Measurements from ENCODE around the gene RELT. TPM values are rescaled to one million over a fixed set of nuclear protein-coding genes. Genes with fewer than 3 reads are reported as not detected.
A peak's percentile ranks its signal among the peaks of the same experiment; 100 is the strongest.

Gene RELT
- total RNA-seq, 1 donor from 2014 or later = 5.2 TPM

DNA sequence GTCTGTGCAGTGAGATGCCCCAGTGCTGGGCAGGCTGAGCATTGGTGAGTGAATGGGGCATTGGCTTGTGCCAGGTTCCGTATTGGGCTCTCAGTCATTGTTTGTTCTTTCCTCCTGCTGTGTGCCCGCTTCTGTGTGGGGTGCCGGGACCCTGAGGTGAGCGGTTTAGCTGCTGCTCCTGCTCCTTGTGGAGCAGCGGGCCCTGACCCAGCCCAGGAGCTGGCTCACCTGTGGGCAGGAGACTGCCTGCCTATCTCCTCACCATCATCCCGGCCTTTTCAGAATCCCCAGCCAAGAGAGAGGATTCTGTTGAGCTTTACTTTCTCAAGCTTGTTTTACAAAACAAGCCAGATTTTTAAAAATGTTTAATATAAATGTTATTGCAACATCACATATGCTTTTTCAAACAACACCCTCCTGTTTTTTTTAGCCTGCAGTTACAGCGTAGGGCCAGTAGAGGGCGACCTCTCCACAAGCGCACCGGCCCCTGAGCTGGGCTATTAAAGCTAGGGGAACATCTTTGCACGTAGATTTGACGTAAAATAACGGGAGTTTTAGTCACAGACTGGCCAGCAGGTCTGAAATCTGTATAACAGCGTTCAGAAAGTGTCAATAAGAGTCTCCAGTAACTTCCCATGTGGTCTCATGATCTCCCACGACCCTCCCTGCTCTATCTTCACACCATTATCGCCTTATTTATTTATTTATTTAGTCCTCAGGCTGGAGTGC, 25.1 kb upstream of the RELT start:
- Histone ChIP-seq H3K36me3 (ENCODE audit: insufficient read depth, low read length) (peaks cover 10% of the 10 kb centered on the region), H3K9me3 (ENCODE audit: insufficient read depth, low read depth, low read length) (no peaks in the 10 kb centered on the region), H3K27me3 (ENCODE audit: insufficient read depth, low read length) (no peaks in the 10 kb centered on the region), H3K4me2 (ENCODE audit: low read length) (no peak overlapping the region), H3K27ac (ENCODE audit: low read depth, low read length) (no peak overlapping the region), H3K79me2 (ENCODE audit: insufficient read depth, low read length) (peaks cover 32% of the 10 kb centered on the region), H3K4me1 (ENCODE audit: insufficient read depth, low read length) (no peaks in the 10 kb centered on the region), H2AFZ (ENCODE audit: low read depth, low read length) (no peak overlapping the region), H3K4me3 (ENCODE audit: insufficient read depth, low read depth, low read length) (no peak overlapping the region), H4K20me1 (ENCODE audit: insufficient read depth, low read length) (peaks cover 76% of the 10 kb centered on the region), H3K9ac (ENCODE audit: low read length) (no peak overlapping the region)
- no peaks in the 10 kb centered on the region for H3K27me3 Mint-ChIP-seq (ENCODE audit: low read depth, unreplicated experiment)
- DNase-seq (ENCODE audit: low read depth) = peak; percentile 37
- no peak for FAIRE-seq
- H3K4me3 Mint-ChIP-seq (ENCODE audit: unreplicated experiment) = no peak overlapping the region
- no peak overlapping the region for H3K27ac Mint-ChIP-seq (ENCODE audit: unreplicated experiment)
- TF ChIP-seq, protein P1, sequence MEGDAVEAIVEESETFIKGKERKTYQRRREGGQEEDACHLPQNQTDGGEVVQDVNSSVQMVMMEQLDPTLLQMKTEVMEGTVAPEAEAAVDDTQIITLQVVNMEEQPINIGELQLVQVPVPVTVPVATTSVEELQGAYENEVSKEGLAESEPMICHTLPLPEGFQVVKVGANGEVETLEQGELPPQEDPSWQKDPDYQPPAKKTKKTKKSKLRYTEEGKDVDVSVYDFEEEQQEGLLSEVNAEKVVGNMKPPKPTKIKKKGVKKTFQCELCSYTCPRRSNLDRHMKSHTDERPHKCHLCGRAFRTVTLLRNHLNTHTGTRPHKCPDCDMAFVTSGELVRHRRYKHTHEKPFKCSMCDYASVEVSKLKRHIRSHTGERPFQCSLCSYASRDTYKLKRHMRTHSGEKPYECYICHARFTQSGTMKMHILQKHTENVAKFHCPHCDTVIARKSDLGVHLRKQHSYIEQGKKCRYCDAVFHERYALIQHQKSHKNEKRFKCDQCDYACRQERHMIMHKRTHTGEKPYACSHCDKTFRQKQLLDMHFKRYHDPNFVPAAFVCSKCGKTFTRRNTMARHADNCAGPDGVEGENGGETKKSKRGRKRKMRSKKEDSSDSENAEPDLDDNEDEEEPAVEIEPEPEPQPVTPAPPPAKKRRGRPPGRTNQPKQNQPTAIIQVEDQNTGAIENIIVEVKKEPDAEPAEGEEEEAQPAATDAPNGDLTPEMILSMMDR (IDR thresholded peaks at IDR 0.05; ENCODE audit: insufficient read depth, low read depth, low read length) = peak; percentile 100
- TF ChIP-seq EZH2 (IDR thresholded peaks at IDR 0.05; ENCODE audit: insufficient read depth, low read length) = no peak
- peaks cover 3% of the 10 kb centered on the region for H3K4me1 Mint-ChIP-seq (ENCODE audit: low read depth, unreplicated experiment)
- no peaks in the 10 kb centered on the region for H3K9me3 Mint-ChIP-seq (ENCODE audit: unreplicated experiment)
- H3K36me3 Mint-ChIP-seq (ENCODE audit: low read depth, unreplicated experiment) = peaks cover 5% of the 10 kb centered on the region

DNA sequence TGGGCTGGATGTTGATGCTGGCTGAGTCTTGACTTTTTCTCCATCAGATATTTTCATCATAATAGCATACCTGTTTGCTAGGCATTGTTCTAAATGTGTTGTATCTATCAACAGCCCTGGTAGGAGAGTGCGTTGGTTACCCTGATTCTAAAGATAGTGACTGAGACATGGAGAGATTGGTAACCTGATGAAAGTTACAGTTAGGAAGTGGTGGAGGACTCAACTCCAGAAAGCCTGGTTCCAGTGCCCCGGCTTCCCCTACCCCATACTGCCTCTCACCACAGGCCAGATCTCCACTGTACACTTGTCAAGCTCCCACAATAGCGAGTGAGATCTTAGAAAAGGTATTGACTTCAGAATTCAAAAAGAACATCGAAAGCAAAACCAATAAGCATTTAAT, 22.8 kb upstream of the RELT start:
- no peak overlapping the region for H2AFZ ChIP-seq (ENCODE audit: low read depth, low read length)
- peaks cover 15% of the 10 kb centered on the region for H3K36me3 Mint-ChIP-seq (ENCODE audit: low read depth, unreplicated experiment)
- H3K4me1 ChIP-seq (ENCODE audit: insufficient read depth, low read length) = no peaks in the 10 kb centered on the region
- DNase-seq (ENCODE audit: low read depth) (no peak), FAIRE-seq (no peak)
- peaks cover 10% of the 10 kb centered on the region for H3K79me2 ChIP-seq (ENCODE audit: insufficient read depth, low read length)
- no peaks in the 10 kb centered on the region for H3K9me3 ChIP-seq (ENCODE audit: insufficient read depth, low read depth, low read length)
- H3K36me3 ChIP-seq (ENCODE audit: insufficient read depth, low read length) = peaks cover 13% of the 10 kb centered on the region
- no peaks in the 10 kb centered on the region for H3K4me1 Mint-ChIP-seq (ENCODE audit: low read depth, unreplicated experiment)
- no peak overlapping the region for H3K9ac ChIP-seq (ENCODE audit: low read length)
- H3K4me3 ChIP-seq (ENCODE audit: insufficient read depth, low read depth, low read length) = no peak overlapping the region
- TF ChIP-seq, protein P1 (IDR thresholded peaks at IDR 0.05; ENCODE audit: insufficient read depth, low read depth, low read length) = no peak
- no peak for TF ChIP-seq EZH2 (IDR thresholded peaks at IDR 0.05; ENCODE audit: insufficient read depth, low read length)
- no peak overlapping the region for H3K27ac Mint-ChIP-seq (ENCODE audit: unreplicated experiment)
- H3K27ac ChIP-seq (ENCODE audit: low read depth, low read length) = no peak overlapping the region
- peaks cover 61% of the 10 kb centered on the region for H4K20me1 ChIP-seq (ENCODE audit: insufficient read depth, low read length)
- no peak overlapping the region for H3K4me3 Mint-ChIP-seq (ENCODE audit: unreplicated experiment)
- no peak overlapping the region for H3K4me2 ChIP-seq (ENCODE audit: low read length)
- no peaks in the 10 kb centered on the region for H3K27me3 ChIP-seq (ENCODE audit: insufficient read depth, low read length)
- H3K27me3 Mint-ChIP-seq (ENCODE audit: low read depth, unreplicated experiment) = no peaks in the 10 kb centered on the region
- H3K9me3 Mint-ChIP-seq (ENCODE audit: unreplicated experiment) = no peaks in the 10 kb centered on the region

DNA sequence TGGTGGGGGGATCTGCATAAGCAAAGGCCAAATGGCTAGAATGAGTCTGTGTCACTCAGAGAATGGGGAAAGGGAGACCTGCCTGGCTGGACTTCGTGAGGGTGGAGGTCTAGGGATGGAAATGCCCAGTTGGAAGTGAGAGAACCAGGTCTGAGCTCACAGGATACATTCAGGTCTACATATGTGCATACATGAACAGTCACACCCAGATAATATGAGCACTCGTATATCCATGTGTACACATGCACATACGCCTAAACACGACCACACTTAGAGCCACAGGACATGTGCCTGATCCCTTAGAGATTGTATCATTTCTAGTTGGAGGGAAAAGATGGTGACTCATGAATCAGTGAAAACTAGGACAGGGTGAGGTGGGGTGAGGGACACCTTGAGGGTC, 21.1 kb upstream of the RELT start:
- Histone ChIP-seq H2AFZ (ENCODE audit: low read depth, low read length) (no peak overlapping the region), H3K9me3 (ENCODE audit: insufficient read depth, low read depth, low read length) (no peaks in the 10 kb centered on the region), H3K9ac (ENCODE audit: low read length) (no peak overlapping the region), H3K27me3 (ENCODE audit: insufficient read depth, low read length) (no peaks in the 10 kb centered on the region), H3K4me2 (ENCODE audit: low read length) (no peak overlapping the region), H3K27ac (ENCODE audit: low read depth, low read length) (no peak overlapping the region), H3K79me2 (ENCODE audit: insufficient read depth, low read length) (peaks cover 9% of the 10 kb centered on the region), H3K36me3 (ENCODE audit: insufficient read depth, low read length) (peaks cover 16% of the 10 kb centered on the region), H3K4me1 (ENCODE audit: insufficient read depth, low read length) (no peaks in the 10 kb centered on the region), H4K20me1 (ENCODE audit: insufficient read depth, low read length) (peaks cover 48% of the 10 kb centered on the region), H3K4me3 (ENCODE audit: insufficient read depth, low read depth, low read length) (no peak overlapping the region)
- Mint-ChIP-seq H3K9me3 (ENCODE audit: unreplicated experiment) (no peaks in the 10 kb centered on the region), H3K36me3 (ENCODE audit: low read depth, unreplicated experiment) (peaks cover 15% of the 10 kb centered on the region), H3K4me3 (ENCODE audit: unreplicated experiment) (no peak overlapping the region), H3K27me3 (ENCODE audit: low read depth, unreplicated experiment) (no peaks in the 10 kb centered on the region), H3K4me1 (ENCODE audit: low read depth, unreplicated experiment) (no peaks in the 10 kb centered on the region), H3K27ac (ENCODE audit: unreplicated experiment) (no peak overlapping the region)
- TF ChIP-seq, protein P1 (IDR thresholded peaks at IDR 0.05; ENCODE audit: insufficient read depth, low read depth, low read length) = no peak
- no peak for TF ChIP-seq EZH2 (IDR thresholded peaks at IDR 0.05; ENCODE audit: insufficient read depth, low read length)
- FAIRE-seq (no peak), DNase-seq (ENCODE audit: low read depth) (no peak)

All from astrocyte (in vitro differentiated cells and primary cell).